Liver (tissue), 9 donors: ENCODE results near the gene NHLRC2. TPM values are rescaled to one million over a fixed set of nuclear protein-coding genes. Genes with fewer than 3 reads are reported as not detected.

Experiments used
- DNase-seq: peaks from one replicate; pipeline ENCODE4 v3.0.0-alpha.2; 2017; ENCODE audit warnings: low spot score
- H3K27ac ChIP-seq, 2 donors: one replicate each; pipeline ENCODE4 v1.7.0; 2013; ENCODE audit warnings: inconsistent platforms in 2 of 2, low read length in 2 of 2, control low read depth in 1 of 2, low read depth in 1 of 2, mild to moderate bottlenecking in 1 of 2
- H3K27me3 ChIP-seq, 4 donors: one replicate each; pipeline versions ENCODE4 v1.6.1 to v1.7.0; 2013; ENCODE audit warnings: low read length in 3 of 4, inconsistent platforms in 1 of 4, mild to moderate bottlenecking in 1 of 4, moderate library complexity in 1 of 4; ENCODE audit not compliant: control insufficient read depth in 4 of 4, insufficient read depth in 4 of 4
- H3K36me3 ChIP-seq, 4 donors: one replicate each; pipeline versions ENCODE4 v1.6.1 to v1.7.0; 2013; ENCODE audit warnings: low read length in 3 of 4, mild to moderate bottlenecking in 3 of 4, low read depth in 1 of 4, moderate library complexity in 1 of 4; ENCODE audit not compliant: control insufficient read depth in 4 of 4, insufficient read depth in 3 of 4
- H3K4me1 ChIP-seq, 4 donors: one replicate each; pipeline versions ENCODE4 v1.6.1 to v1.7.0; 2013; ENCODE audit warnings: low read length in 3 of 4, mild to moderate bottlenecking in 3 of 4, moderate library complexity in 1 of 4; ENCODE audit not compliant: control insufficient read depth in 4 of 4, insufficient read depth in 4 of 4
- H3K4me3 ChIP-seq, 3 donors: one replicate each; pipeline versions ENCODE4 v1.6.1 to v1.7.0; 2013; ENCODE audit warnings: low read length in 3 of 3, control low read depth in 1 of 3, low read depth in 1 of 3, mild to moderate bottlenecking in 1 of 3
- H3K9ac ChIP-seq, 2 donors: one replicate each; pipeline ENCODE4 v1.7.0; 2013; ENCODE audit warnings: low read length in 2 of 2, mild to moderate bottlenecking in 2 of 2, moderate library complexity in 2 of 2, control low read depth in 1 of 2, low read depth in 1 of 2
- H3K9me3 ChIP-seq, 4 donors: one replicate each; pipeline versions ENCODE4 v1.6.1 to v1.7.0; 2013; ENCODE audit warnings: low read length in 3 of 4; ENCODE audit not compliant: control insufficient read depth in 4 of 4
- ATF3 ChIP-seq: IDR thresholded peaks from 2 replicates; pipeline ENCODE4 v1.6.1; 2016; ENCODE audit warnings: antibody characterized with exemption
- EGR1 ChIP-seq, 2 donors: IDR thresholded peaks; 2 replicates each; pipeline ENCODE4 v1.6.1; 2016 to 2018; ENCODE audit warnings: antibody characterized with exemption in 2 of 2, low read depth in 2 of 2
- FOXA1 ChIP-seq: IDR thresholded peaks from 2 replicates; pipeline ENCODE4 v1.6.1; 2016; ENCODE audit warnings: antibody characterized with exemption
- FOXA2 ChIP-seq: IDR thresholded peaks from 2 replicates; pipeline ENCODE4 v1.6.1; 2016; ENCODE audit warnings: antibody characterized with exemption
- GABPA ChIP-seq, 2 donors: IDR thresholded peaks in 1 of 2; conservative IDR thresholded peaks in 1 of 2; 2 replicates each; pipeline ENCODE4 v1.6.1; 2016; ENCODE audit warnings: antibody characterized with exemption in 2 of 2, mild to moderate bottlenecking in 1 of 2, moderate library complexity in 1 of 2
- HNF4A ChIP-seq, 2 donors: conservative IDR thresholded peaks; 2 replicates each; pipeline ENCODE4 v1.6.1; 2016; ENCODE audit warnings: antibody characterized with exemption in 2 of 2, mild to moderate bottlenecking in 2 of 2
- HNF4G ChIP-seq: IDR thresholded peaks from 2 replicates; pipeline ENCODE4 v1.6.1; 2016; ENCODE audit warnings: antibody characterized with exemption
- JUND ChIP-seq, 2 donors: IDR thresholded peaks; 2 replicates each; pipeline ENCODE4 v1.6.1; 2016; ENCODE audit warnings: antibody characterized with exemption in 2 of 2
- MAX ChIP-seq: IDR thresholded peaks from 2 replicates; pipeline ENCODE4 v1.6.1; 2016; ENCODE audit warnings: antibody characterized with exemption
- NR2F2 ChIP-seq: IDR thresholded peaks from 2 replicates; pipeline ENCODE4 v1.6.1; 2016; ENCODE audit warnings: antibody characterized with exemption
- RAD21 ChIP-seq, 2 donors: IDR thresholded peaks; 2 replicates each; pipeline ENCODE4 v1.6.1; 2016; ENCODE audit warnings: antibody characterized with exemption in 2 of 2, mild to moderate bottlenecking in 2 of 2
- REST ChIP-seq: IDR thresholded peaks from 2 replicates; pipeline ENCODE4 v1.6.1; 2016; ENCODE audit warnings: antibody characterized with exemption, mild to moderate bottlenecking
- RXRA ChIP-seq, 2 donors: IDR thresholded peaks; 2 replicates each; pipeline ENCODE4 v1.6.1; 2017 to 2018; ENCODE audit warnings: antibody characterized with exemption in 2 of 2, mild to moderate bottlenecking in 1 of 2
- SP1 ChIP-seq: IDR thresholded peaks from 2 replicates; pipeline ENCODE4 v1.6.1; 2018; ENCODE audit warnings: antibody characterized with exemption, mild to moderate bottlenecking
- TAF1 ChIP-seq: conservative IDR thresholded peaks from 2 replicates; pipeline ENCODE4 v1.6.1; 2016; ENCODE audit warnings: antibody characterized with exemption, mild to moderate bottlenecking
- YY1 ChIP-seq: IDR thresholded peaks from 2 replicates; pipeline ENCODE4 v1.6.1; 2016; ENCODE audit warnings: antibody characterized with exemption, mild to moderate bottlenecking
- WGBS: extraction: QIAGEN DNeasy Blood & Tissue Kit; methylation state at CpG from one replicate; pipeline ENCODE4 v1.1.7; 2013; 5-methylcytosine and 5-hydroxymethylcytosine counted together
- polyA plus RNA-seq, 2 donors: library from polyadenylated mRNA; stranded (reverse) in 1 of 2; unstranded in 1 of 2; fragments of 200-250 nt in 1 of 2; fragments of >200 nt in 1 of 2; fragmentation: Nextera tagmentation in 1 of 2; extraction: Ambion mirVana in 1 of 2; gene quantifications; one replicate each; pipeline versions ENCODE4 v1.2.1 to v1.2.3, GENCODE V29; 2013 to 2015
- total RNA-seq, 2 donors: library from RNA; depleted of rRNA; stranded (reverse); fragments of >200 nt; gene quantifications; one replicate each; pipeline ENCODE4 v1.2.3, GENCODE V29; 2014
- TF ChIP-seq, protein P1 (sequence below): IDR thresholded peaks from 2 replicates; pipeline ENCODE4 v1.6.1; 2016; ENCODE audit warnings: antibody characterized with exemption
- TF ChIP-seq, protein P2 (sequence below): fragments of 150-350 bp; IDR thresholded peaks from 2 replicates; pipeline ENCODE4 v1.5.1; 2017; ENCODE audit warnings: improper control_type of control experiment, low read depth, low read length; ENCODE audit not compliant: missing input control
- donor health status: healthy.
- donor health status: healthy.
- donor health status: healthy.
- donor health status: healthy.
- donor health status: healthy.

The NHLRC2 gene
- total and polyA plus RNA-seq, 4 donors = 2.3 to 14.2 (median 7.4) TPM

- peaks cover 0 to 7% (median 3%) of the 10 kb centered on the region in 4 donors for H3K4me1 ChIP-seq
- no peaks in the 10 kb centered on the region for H3K9me3 ChIP-seq
- 94% methylated on average over 1 of the region's 1 CpG for WGBS
- H3K27ac ChIP-seq = no peak overlapping the region
- no peaks in the 10 kb centered on the region for H3K36me3 ChIP-seq
- TF ChIP-seq MAX = no peak
- TF ChIP-seq, protein P1, sequence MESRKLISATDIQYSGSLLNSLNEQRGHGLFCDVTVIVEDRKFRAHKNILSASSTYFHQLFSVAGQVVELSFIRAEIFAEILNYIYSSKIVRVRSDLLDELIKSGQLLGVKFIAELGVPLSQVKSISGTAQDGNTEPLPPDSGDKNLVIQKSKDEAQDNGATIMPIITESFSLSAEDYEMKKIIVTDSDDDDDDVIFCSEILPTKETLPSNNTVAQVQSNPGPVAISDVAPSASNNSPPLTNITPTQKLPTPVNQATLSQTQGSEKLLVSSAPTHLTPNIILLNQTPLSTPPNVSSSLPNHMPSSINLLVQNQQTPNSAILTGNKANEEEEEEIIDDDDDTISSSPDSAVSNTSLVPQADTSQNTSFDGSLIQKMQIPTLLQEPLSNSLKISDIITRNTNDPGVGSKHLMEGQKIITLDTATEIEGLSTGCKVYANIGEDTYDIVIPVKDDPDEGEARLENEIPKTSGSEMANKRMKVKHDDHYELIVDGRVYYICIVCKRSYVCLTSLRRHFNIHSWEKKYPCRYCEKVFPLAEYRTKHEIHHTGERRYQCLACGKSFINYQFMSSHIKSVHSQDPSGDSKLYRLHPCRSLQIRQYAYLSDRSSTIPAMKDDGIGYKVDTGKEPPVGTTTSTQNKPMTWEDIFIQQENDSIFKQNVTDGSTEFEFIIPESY = no peak
- no peak for TF ChIP-seq FOXA1
- no peak for TF ChIP-seq FOXA2
- no peak for TF ChIP-seq TAF1
- no peak for TF ChIP-seq NR2F2
- TF ChIP-seq RAD21 (IDR thresholded peaks at IDR 0.05) = no peak
- TF ChIP-seq YY1 = no peak
- no peak for TF ChIP-seq ATF3
- TF ChIP-seq HNF4A (conservative IDR thresholded peaks at IDR 0.05) = no peak
- TF ChIP-seq HNF4G = no peak
- TF ChIP-seq REST = no peak
- TF ChIP-seq SP1 = no peak
- TF ChIP-seq EGR1 (IDR thresholded peaks at IDR 0.05; ENCODE audit: low read depth in 2 of 2) = no peak
- TF ChIP-seq, protein P2, sequence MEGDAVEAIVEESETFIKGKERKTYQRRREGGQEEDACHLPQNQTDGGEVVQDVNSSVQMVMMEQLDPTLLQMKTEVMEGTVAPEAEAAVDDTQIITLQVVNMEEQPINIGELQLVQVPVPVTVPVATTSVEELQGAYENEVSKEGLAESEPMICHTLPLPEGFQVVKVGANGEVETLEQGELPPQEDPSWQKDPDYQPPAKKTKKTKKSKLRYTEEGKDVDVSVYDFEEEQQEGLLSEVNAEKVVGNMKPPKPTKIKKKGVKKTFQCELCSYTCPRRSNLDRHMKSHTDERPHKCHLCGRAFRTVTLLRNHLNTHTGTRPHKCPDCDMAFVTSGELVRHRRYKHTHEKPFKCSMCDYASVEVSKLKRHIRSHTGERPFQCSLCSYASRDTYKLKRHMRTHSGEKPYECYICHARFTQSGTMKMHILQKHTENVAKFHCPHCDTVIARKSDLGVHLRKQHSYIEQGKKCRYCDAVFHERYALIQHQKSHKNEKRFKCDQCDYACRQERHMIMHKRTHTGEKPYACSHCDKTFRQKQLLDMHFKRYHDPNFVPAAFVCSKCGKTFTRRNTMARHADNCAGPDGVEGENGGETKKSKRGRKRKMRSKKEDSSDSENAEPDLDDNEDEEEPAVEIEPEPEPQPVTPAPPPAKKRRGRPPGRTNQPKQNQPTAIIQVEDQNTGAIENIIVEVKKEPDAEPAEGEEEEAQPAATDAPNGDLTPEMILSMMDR = no peak
- TF ChIP-seq GABPA (IDR thresholded peaks at IDR 0.05 in 1 of 2, conservative IDR thresholded peaks at IDR 0.05 in 1 of 2) = no peak
- TF ChIP-seq JUND (IDR thresholded peaks at IDR 0.05) = no peak
- no peak for TF ChIP-seq RXRA (IDR thresholded peaks at IDR 0.05)
- no peak overlapping the region for H3K4me3 ChIP-seq
- H3K9ac ChIP-seq = no peak overlapping the region
- no peak for DNase-seq
- no peaks in the 10 kb centered on the region for H3K27me3 ChIP-seq
Measured at GRCh38 chr10:113932854-113933253, 78.4 kb downstream of the NHLRC2 start.
